Activated CD8-positive, alpha-beta T cell treated with anti-CD3 and anti-CD28 coated beads for 36 hours (primary cell): ENCODE data around the gene ZBP1. TPM values are rescaled to one million over a fixed set of nuclear protein-coding genes. Genes with fewer than 3 reads are reported as not detected.

ENCODE experiments used
- ATAC-seq: fragments of 200-7000 bp; cut with Tn5 transposase; one replicate; pipeline ENCODE4 v1.10.0; 2021; ENCODE audit warnings: mild to moderate bottlenecking, moderate library complexity
- CTCF ChIA-PET: fragments of 350-600 bp; sonication (Branson Sonifier 250); formaldehyde crosslinking; loops from one replicate; lab custom pipeline; 2021; ENCODE audit warnings: antibody characterized with exemption; lab: Charles Lee
- POLR2A ChIA-PET: fragments of 350-600 bp; sonication (Branson Sonifier 250); formaldehyde crosslinking; loops from one replicate; lab custom pipeline; 2021; ENCODE audit warnings: antibody characterized with exemption; lab: Charles Lee
- DNase-seq: peaks from one replicate; pipeline ENCODE4 v3.0.0-alpha.2; 2020
- H3K27ac Mint-ChIP-seq: one replicate; pipeline ENCODE4 v1.8.0; 2021; ENCODE audit warnings: mild to moderate bottlenecking, mixed read lengths
- H3K27me3 Mint-ChIP-seq: one replicate; pipeline ENCODE4 v1.8.0; 2021; ENCODE audit warnings: mixed read lengths
- H3K36me3 Mint-ChIP-seq: one replicate; pipeline ENCODE4 v1.8.0; 2021; ENCODE audit warnings: low read depth, mixed read lengths
- H3K4me1 Mint-ChIP-seq: one replicate; pipeline ENCODE4 v1.8.0; 2021; ENCODE audit warnings: low read depth, mixed read lengths
- H3K4me3 Mint-ChIP-seq: one replicate; pipeline ENCODE4 v1.8.0; 2021; ENCODE audit warnings: mild to moderate bottlenecking, moderate library complexity, mixed read lengths
- H3K9me3 Mint-ChIP-seq: one replicate; pipeline ENCODE4 v1.8.0; 2021; ENCODE audit warnings: mixed read lengths
- CTCF ChIP-seq: fragments of 200-600 bp; IDR thresholded peaks from one replicate; pipeline ENCODE4 v1.8.0; 2022; ENCODE audit warnings: antibody characterized with exemption, mild to moderate bottlenecking
- intact Hi-C: fragments of 100-400 bp; cut with micrococcal nuclease; formaldehyde crosslinking; loops from one replicate; pipeline ENCODE4 v1.10.0; 2022
- total RNA-seq, 2 experiments: library from RNA; stranded (reverse); gene quantifications; one replicate each; pipeline ENCODE4 v1.2.3, GENCODE V29; 2021

ZBP1 gene
- total RNA-seq, 2 experiments from 2014 or later = 0.11 to 0.56 TPM

GRCh38 chr20:57603120-57603519 lies 17.1 kb downstream of the ZBP1 start:
- no peak for TF ChIP-seq CTCF
- ChIA-PET CTCF (no interaction called here), POLR2A (no interaction called here)
- intact Hi-C loops = loop anchor here (10.0 kb wide), 1 partner anchor 52 kb away; no protein-coding TSS in a partner anchor
- Mint-ChIP-seq H3K27me3 (no peaks in the 10 kb centered on the region), H3K4me3 (no peak overlapping the region), H3K27ac (no peak overlapping the region), H3K9me3 (no peaks in the 10 kb centered on the region), H3K4me1 (peaks cover 20% of the 10 kb centered on the region), H3K36me3 (no peaks in the 10 kb centered on the region)
- no peak for DNase-seq
- no peak for ATAC-seq

GRCh38 chr20:57601737-57602136 lies 18.5 kb downstream of the ZBP1 start:
- CTCF ChIA-PET = interaction anchor here (0.6 to 3.2 kb wide), 8 partner anchors 10 to 578 kb away, joined by 3 to 9 read pairs (median 4); no protein-coding TSS in a partner anchor
- H3K4me1 Mint-ChIP-seq = peaks cover 20% of the 10 kb centered on the region
- DNase-seq (no peak), ATAC-seq (no peak)
- intact Hi-C loops = loop anchor here (10.0 kb wide), 1 partner anchor 53 kb away; no protein-coding TSS in a partner anchor
- no peaks in the 10 kb centered on the region for H3K27me3 Mint-ChIP-seq
- no peaks in the 10 kb centered on the region for H3K9me3 Mint-ChIP-seq
- H3K27ac Mint-ChIP-seq = no peak overlapping the region
- no peak overlapping the region for H3K4me3 Mint-ChIP-seq
- H3K36me3 Mint-ChIP-seq = no peaks in the 10 kb centered on the region
- no peak for TF ChIP-seq CTCF
- POLR2A ChIA-PET = interaction anchor here (1.2 kb wide), 1 partner anchor 17 kb away, joined by 5 read pairs; no protein-coding TSS in a partner anchor

- no peak overlapping the region for H3K27ac Mint-ChIP-seq
- DNase-seq = no peak
- no peak for TF ChIP-seq CTCF
- no peaks in the 10 kb centered on the region for H3K36me3 Mint-ChIP-seq
- H3K9me3 Mint-ChIP-seq = no peaks in the 10 kb centered on the region
- H3K4me1 Mint-ChIP-seq = peaks cover 19% of the 10 kb centered on the region
- no peak for ATAC-seq
- H3K27me3 Mint-ChIP-seq = no peaks in the 10 kb centered on the region
- intact Hi-C loops = loop anchor here (10.0 kb wide), 1 partner anchor 54 kb away; no protein-coding TSS in a partner anchor
- CTCF ChIA-PET = interaction anchor here (0.8 to 3.2 kb wide), 7 partner anchors 11 to 609 kb away, joined by 3 to 9 read pairs (median 6); no protein-coding TSS in a partner anchor
- POLR2A ChIA-PET = interaction anchor here (1.2 kb wide), 1 partner anchor 18 kb away, joined by 5 read pairs; no protein-coding TSS in a partner anchor
- no peak overlapping the region for H3K4me3 Mint-ChIP-seq
These were observed 19.0 kb downstream of the ZBP1 start for GRCh38 chr20:57601211-57601570.

- Mint-ChIP-seq H3K4me1 (peaks cover 15% of the 10 kb centered on the region), H3K9me3 (no peaks in the 10 kb centered on the region), H3K27ac (no peak overlapping the region), H3K27me3 (no peaks in the 10 kb centered on the region), H3K4me3 (no peak overlapping the region), H3K36me3 (no peaks in the 10 kb centered on the region)
- ChIA-PET CTCF (interaction anchor here (1.0 to 3.2 kb wide), 6 partner anchors 15 to 610 kb away, joined by 3 to 9 read pairs (median 6); no protein-coding TSS in a partner anchor), POLR2A (interaction anchor here (1.1 kb wide), 2 partner anchors 16 to 20 kb away, joined by 3 to 4 read pairs; partner anchors contain the start of gene ZBP1)
- intact Hi-C loops = loop anchor here (10.0 kb wide), 1 partner anchor 54 kb away; no protein-coding TSS in a partner anchor
- DNase-seq (no peak), ATAC-seq (no peak)
- TF ChIP-seq CTCF = no peak
These were observed 19.7 kb downstream of the ZBP1 start for GRCh38 chr20:57600320-57601210.
